HepG2 (cell line): ENCODE results near the gene FERMT2. TPM values are rescaled to one million over a fixed set of nuclear protein-coding genes. Genes with fewer than 3 reads are reported as not detected.

Experiments used
- ATAC-seq: fragments of 200-7000 bp; cut with Tn5 transposase; 3 replicates; pipeline ENCODE4 v1.9.1; 2020; ENCODE audit warnings: mild to moderate bottlenecking, moderate library complexity
- BruUV-seq: library from RNA; stranded (reverse); fragments of 400-500 nt; replicated peaks from 2 replicates; lab custom pipeline; 2021; lab: Mats Ljungman, UMichigan
- CTCF ChIA-PET: fragments of 300-600 bp; formaldehyde crosslinking; extraction: SDS; loops from one replicate; lab custom pipeline; 2021; ENCODE audit warnings: low total read pairs, inconsistent platforms, low intra/inter-chr PET ratio; lab: Yijun Ruan, JAX
- POLR2A ChIA-PET: fragments of 350-600 bp; sonication (Branson Sonifier 250); formaldehyde crosslinking; loops from one replicate; lab custom pipeline; 2020; ENCODE audit warnings: antibody characterized with exemption, inconsistent platforms; lab: Yijun Ruan, JAX
- DNase-seq: peaks from one replicate; pipeline ENCODE4 v3.0.0-alpha.2; 2015; ENCODE audit warnings: low spot score
- FAIRE-seq: peaks from 3 replicates; lab custom pipeline; 2011; peaks lifted over from hg19 to GRCh38; lab: Jason Lieb, UNC
- H2AFZ ChIP-seq: one replicate; pipeline ENCODE4 v1.6.1; 2011; ENCODE audit warnings: low read length, inconsistent platforms
- H3K27ac ChIP-seq: fragments of 300-600 bp; 3 replicates; pipeline ENCODE4 v1.8.0; 2011; ENCODE audit warnings: mixed run types, mild to moderate bottlenecking, mixed read lengths, low read length, inconsistent platforms; ENCODE audit not compliant: insufficient read depth; ENCODE audit errors: extremely low read length
- H3K27me3 ChIP-seq, 2 experiments: fragments of 200-600 bp in 1 of 2; 2 replicates in 1 of 2; 3 replicates in 1 of 2; pipeline versions ENCODE4 v1.6.0 to v1.8.0; 2011; ENCODE audit warnings: low read length in 2 of 2, mild to moderate bottlenecking in 2 of 2, moderate library complexity in 2 of 2, inconsistent platforms in 1 of 2; ENCODE audit not compliant: insufficient read depth in 2 of 2, control insufficient read depth in 1 of 2
- H3K36me3 ChIP-seq, 2 experiments: fragments of 200-600 bp in 1 of 2; replicated peaks in 1 of 2; 2 replicates in 1 of 2; 3 replicates in 1 of 2; pipeline versions ENCODE4 v1.5.1 to v1.8.0; 2011; ENCODE audit warnings: low read length in 2 of 2, inconsistent platforms in 1 of 2; ENCODE audit not compliant: insufficient read depth in 2 of 2, control insufficient read depth in 1 of 2
- H3K4me1 ChIP-seq: 2 replicates; pipeline ENCODE4 v1.5.1; 2012; ENCODE audit warnings: low read length, inconsistent platforms; ENCODE audit not compliant: insufficient read depth
- H3K4me2 ChIP-seq: 2 replicates; pipeline ENCODE4 v1.6.0; 2011; ENCODE audit warnings: low read depth, low read length, inconsistent platforms
- H3K4me3 ChIP-seq, 3 experiments: fragments of 200-600 bp in 1 of 3; sonication (generic), shearing (Covaris generic) in 1 of 3; replicated peaks in 1 of 3; 2 replicates each; pipeline ENCODE4 v1.5.1; 2011 to 2016; ENCODE audit warnings: low read length in 3 of 3, inconsistent platforms in 2 of 3, low read depth in 2 of 3, mild to moderate bottlenecking in 2 of 3, control low read depth in 1 of 3, mixed read lengths in 1 of 3; ENCODE audit not compliant: insufficient read depth in 1 of 3
- H3K79me2 ChIP-seq: one replicate; pipeline ENCODE4 v1.6.1; 2011; ENCODE audit warnings: low read length, inconsistent platforms; ENCODE audit not compliant: insufficient read depth
- H3K9ac ChIP-seq: 2 replicates; pipeline ENCODE4 v1.6.0; 2011; ENCODE audit warnings: mild to moderate bottlenecking, low read depth, low read length, inconsistent platforms; ENCODE audit not compliant: insufficient read depth
- H3K9me3 ChIP-seq: 2 replicates; pipeline ENCODE4 v1.5.1; 2012; ENCODE audit warnings: mild to moderate bottlenecking, low read length
- H4K20me1 ChIP-seq: 2 replicates; pipeline ENCODE4 v1.6.0; 2011; ENCODE audit warnings: inconsistent platforms, mild to moderate bottlenecking, low read length, moderate library complexity; ENCODE audit not compliant: insufficient read depth
- CHCHD3 ChIP-seq: sonication (generic); formaldehyde crosslinking; IDR thresholded peaks from 2 replicates; pipeline ENCODE4 v1.8.0; 2022; ENCODE audit warnings: mild to moderate bottlenecking, missing genetic modification reagents, moderate library complexity
- KAT7 ChIP-seq: IDR thresholded peaks from 2 replicates; pipeline ENCODE4 v1.6.1; 2018; ENCODE audit warnings: borderline replicate concordance, missing compliant biosample characterization
- KLF6 ChIP-seq: IDR thresholded peaks from 2 replicates; pipeline ENCODE4 v1.8.0; 2016; ENCODE audit warnings: missing biosample characterization, missing genetic modification reagents
- MED13 ChIP-seq: sonication (generic); formaldehyde crosslinking; IDR thresholded peaks from 2 replicates; pipeline ENCODE4 v1.5.0; 2020; ENCODE audit warnings: missing genetic modification reagents
- MYNN ChIP-seq: sonication (generic); formaldehyde crosslinking; IDR thresholded peaks from 2 replicates; pipeline ENCODE4 v1.4.0; 2020; ENCODE audit warnings: mild to moderate bottlenecking, low read depth, missing genetic modification reagents
- NFE2 ChIP-seq: sonication (generic); formaldehyde crosslinking; IDR thresholded peaks from 2 replicates; pipeline ENCODE4 v1.4.0; 2020; ENCODE audit warnings: missing genetic modification reagents
- REL ChIP-seq: sonication (generic); formaldehyde crosslinking; conservative IDR thresholded peaks from 2 replicates; pipeline ENCODE4 v1.8.0; 2022; ENCODE audit warnings: mild to moderate bottlenecking, missing genetic modification reagents, moderate library complexity
- SKI ChIP-seq: fragments of 450-650 bp; IDR thresholded peaks from one replicate; pipeline ENCODE4 v1.6.1; 2018; ENCODE audit warnings: mild to moderate bottlenecking; ENCODE audit not compliant: partially characterized antibody
- ZBTB38 ChIP-seq: sonication (generic); formaldehyde crosslinking; IDR thresholded peaks from 2 replicates; pipeline ENCODE4 v1.5.1; 2020; ENCODE audit warnings: mild to moderate bottlenecking, missing genetic modification reagents
- ZKSCAN5 ChIP-seq: sonication (generic); formaldehyde crosslinking; IDR thresholded peaks from 2 replicates; pipeline ENCODE4 v1.5.1; 2020; ENCODE audit warnings: mild to moderate bottlenecking, missing genetic modification reagents
- ZNF121 ChIP-seq: sonication (generic); formaldehyde crosslinking; IDR thresholded peaks from 2 replicates; pipeline ENCODE4 v1.5.0; 2020; ENCODE audit warnings: mild to moderate bottlenecking, missing genetic modification reagents
- ZNF30 ChIP-seq: sonication (generic); formaldehyde crosslinking; IDR thresholded peaks from 2 replicates; pipeline ENCODE4 v1.5.0; 2020; ENCODE audit warnings: mild to moderate bottlenecking, missing genetic modification reagents
- ZNF567 ChIP-seq: sonication (generic); formaldehyde crosslinking; IDR thresholded peaks from 2 replicates; pipeline ENCODE4 v1.8.1; 2023; ENCODE audit warnings: mild to moderate bottlenecking, missing genetic modification reagents, borderline replicate concordance
- WGBS: methylation state at CpG from one replicate; pipeline ENCODE4 v1.1.6; 2017; ENCODE audit warnings: low lambda C conversion rate; 5-methylcytosine and 5-hydroxymethylcytosine counted together
- in situ Hi-C: cut with HindIII; loops from 2 replicates; pipeline ENCODE4 v1.10.0; 2017; ENCODE audit warnings: low pct_unique_long_range_greater_than_20kb; ENCODE audit not compliant: extremely low pct_ligation_motif_present
- intact Hi-C: fragments of 100-400 bp; cut with micrococcal nuclease; formaldehyde crosslinking; loops from one replicate; pipeline ENCODE4 v1.10.0; 2022; ENCODE audit not compliant: unreplicated experiment
- polyA plus RNA-seq, 8 experiments: library from polyadenylated mRNA; depleted of rRNA in 3 of 8; stranded (reverse) in 7 of 8; unstranded in 1 of 8; fragments of >200 nt; fragmentation: Illumina TruSeq in 4 of 8; extraction: Trizol in 4 of 8; gene quantifications; 2 replicates each; pipeline versions ENCODE4 v1.2.1 to v1.2.3, GENCODE V29; 2011 to 2016; ENCODE audit warnings: low read depth in 4 of 8, missing spikeins in 1 of 8, mixed read lengths in 1 of 8; ENCODE audit not compliant: insufficient read depth in 1 of 8
- total RNA-seq, 5 experiments: library from RNA; depleted of rRNA; stranded (reverse); fragments of >200 nt; fragmentation: Illumina TruSeq; extraction: Trizol; gene quantifications; 2 replicates each; pipeline ENCODE4 v1.2.3, GENCODE V29; 2016; ENCODE audit warnings: low read depth in 1 of 5
- TF ChIP-seq, protein P1 (sequence below): sonication (generic); formaldehyde crosslinking; IDR thresholded peaks from 2 replicates; pipeline ENCODE4 v1.8.1; 2023; ENCODE audit warnings: mild to moderate bottlenecking, missing genetic modification reagents
- TF ChIP-seq, protein P2 (sequence below): IDR thresholded peaks from 2 replicates; pipeline ENCODE4 v1.6.1; 2012; ENCODE audit warnings: low read length, improper control_type of control experiment

The FERMT2 gene
- total and polyA plus RNA-seq, 2 of the 13 experiments (the other 11 are each of a cell fraction or from before 2014, with no cell fraction given): 36.2 to 60.4 TPM

DNA sequence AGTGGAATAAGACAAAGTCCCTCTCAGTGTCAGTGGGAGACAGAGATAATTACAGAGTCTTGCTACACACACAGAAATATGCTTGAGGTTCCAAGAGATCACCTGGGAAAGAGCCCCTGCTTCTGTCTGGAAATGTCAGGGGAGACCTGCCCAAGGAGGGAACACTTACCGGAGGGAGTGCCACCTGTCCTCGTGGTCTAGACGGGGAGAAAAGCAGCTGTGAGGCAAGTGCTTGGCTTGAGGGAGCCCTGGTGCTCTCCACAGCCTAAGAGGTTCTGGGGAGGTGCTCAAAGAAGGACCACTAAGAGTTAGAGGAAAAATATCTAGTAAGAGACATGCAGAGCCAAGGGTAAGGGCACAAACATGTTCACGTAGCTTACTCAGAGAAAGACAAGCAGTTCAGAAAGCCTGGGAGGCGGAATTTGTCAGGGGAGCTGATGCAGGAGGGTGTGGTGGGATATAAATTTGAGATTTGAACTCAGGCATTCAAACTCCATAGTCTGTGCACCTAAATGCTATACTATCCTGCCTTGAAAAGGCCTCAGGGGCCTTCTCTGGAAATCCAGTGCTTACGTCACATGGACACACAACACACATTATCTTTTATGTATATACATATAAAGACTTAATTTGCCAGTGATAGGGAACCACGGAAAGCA is 121.2 kb downstream of the FERMT2 start:
- H3K79me2 ChIP-seq: no peaks in the 10 kb centered on the region
- ChIA-PET POLR2A (no interaction called here), CTCF (no interaction called here)
- H3K9me3 ChIP-seq: no peaks in the 10 kb centered on the region
- FAIRE-seq: no peak
- no peaks in the 10 kb centered on the region for H3K36me3 ChIP-seq
- H3K4me2 ChIP-seq: 0 out of 2 replicates have a peak overlapping the region, but pooled peaks have one; percentile 24
- peak; percentile 44; the same call in 2 of the 3 replicates for ATAC-seq
- 64% methylated on average over 7 of the region's 7 CpGs for WGBS
- H3K27ac ChIP-seq: no peak overlapping the region
- peaks cover 26% of the 10 kb centered on the region for H3K4me1 ChIP-seq
- no peak overlapping the region for H3K9ac ChIP-seq
- BruUV-seq: no TSS peak
- peak overlapping the region; percentile 73 for H2AFZ ChIP-seq
- TF ChIP-seq REL (CRISPR knock-in tag) (no peak), KAT7 (CRISPR knock-in tag) (no peak), ZNF121 (CRISPR knock-in tag) (no peak), ZNF30 (CRISPR knock-in tag) (no peak)
- in situ Hi-C loops (no loop called here), intact Hi-C loops (no loop called here)
- no peak for DNase-seq
- no peaks in the 10 kb centered on the region for H4K20me1 ChIP-seq
- no peak overlapping the region for H3K4me3 ChIP-seq
- H3K27me3 ChIP-seq: no peaks in the 10 kb centered on the region

DNA sequence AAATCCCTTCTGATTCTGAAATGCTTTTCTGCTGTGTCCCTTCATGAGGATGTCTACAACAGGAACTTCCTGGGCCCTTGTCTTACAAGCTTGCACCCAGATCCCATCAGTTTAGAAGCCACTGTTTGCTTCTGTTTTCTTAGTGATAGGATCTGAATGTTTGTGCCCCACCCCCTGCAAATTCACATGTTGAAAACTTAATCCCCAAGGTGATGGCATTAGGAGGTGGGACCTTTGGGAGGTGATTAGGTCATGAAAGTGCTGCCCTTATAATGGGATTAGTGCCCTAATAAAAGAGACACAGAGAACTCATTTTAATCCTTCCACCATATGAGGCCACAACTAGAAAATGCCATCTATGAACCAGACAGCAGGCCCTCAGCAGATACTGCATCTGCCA is 123.4 kb downstream of the FERMT2 start:
- H2AFZ ChIP-seq: no peak overlapping the region
- in situ Hi-C loops: no loop called here
- ChIA-PET CTCF (no interaction called here), POLR2A (no interaction called here)
- no peaks in the 10 kb centered on the region for H3K27me3 ChIP-seq
- H3K4me3 ChIP-seq: no peak overlapping the region
- H3K9ac ChIP-seq: no peak overlapping the region
- intact Hi-C loops: no loop called here
- H3K4me1 ChIP-seq: peaks cover 46% of the 10 kb centered on the region
- ATAC-seq: no peak
- H3K36me3 ChIP-seq: no peaks in the 10 kb centered on the region
- no peaks in the 10 kb centered on the region for H3K79me2 ChIP-seq
- no peak overlapping the region for H3K4me2 ChIP-seq
- no peaks in the 10 kb centered on the region for H3K9me3 ChIP-seq
- no peak overlapping the region for H3K27ac ChIP-seq
- no peak for DNase-seq
- BruUV-seq: no TSS peak
- H4K20me1 ChIP-seq: no peaks in the 10 kb centered on the region
- no peak for FAIRE-seq
- TF ChIP-seq MED13 (CRISPR knock-in tag): no peak
- TF ChIP-seq, protein P1, sequence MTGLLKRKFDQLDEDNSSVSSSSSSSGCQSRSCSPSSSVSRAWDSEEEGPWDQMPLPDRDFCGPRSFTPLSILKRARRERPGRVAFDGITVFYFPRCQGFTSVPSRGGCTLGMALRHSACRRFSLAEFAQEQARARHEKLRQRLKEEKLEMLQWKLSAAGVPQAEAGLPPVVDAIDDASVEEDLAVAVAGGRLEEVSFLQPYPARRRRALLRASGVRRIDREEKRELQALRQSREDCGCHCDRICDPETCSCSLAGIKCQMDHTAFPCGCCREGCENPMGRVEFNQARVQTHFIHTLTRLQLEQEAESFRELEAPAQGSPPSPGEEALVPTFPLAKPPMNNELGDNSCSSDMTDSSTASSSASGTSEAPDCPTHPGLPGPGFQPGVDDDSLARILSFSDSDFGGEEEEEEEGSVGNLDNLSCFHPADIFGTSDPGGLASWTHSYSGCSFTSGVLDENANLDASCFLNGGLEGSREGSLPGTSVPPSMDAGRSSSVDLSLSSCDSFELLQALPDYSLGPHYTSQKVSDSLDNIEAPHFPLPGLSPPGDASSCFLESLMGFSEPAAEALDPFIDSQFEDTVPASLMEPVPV (CRISPR knock-in tag): no peak
- no peak for TF ChIP-seq SKI
- TF ChIP-seq, protein P2, sequence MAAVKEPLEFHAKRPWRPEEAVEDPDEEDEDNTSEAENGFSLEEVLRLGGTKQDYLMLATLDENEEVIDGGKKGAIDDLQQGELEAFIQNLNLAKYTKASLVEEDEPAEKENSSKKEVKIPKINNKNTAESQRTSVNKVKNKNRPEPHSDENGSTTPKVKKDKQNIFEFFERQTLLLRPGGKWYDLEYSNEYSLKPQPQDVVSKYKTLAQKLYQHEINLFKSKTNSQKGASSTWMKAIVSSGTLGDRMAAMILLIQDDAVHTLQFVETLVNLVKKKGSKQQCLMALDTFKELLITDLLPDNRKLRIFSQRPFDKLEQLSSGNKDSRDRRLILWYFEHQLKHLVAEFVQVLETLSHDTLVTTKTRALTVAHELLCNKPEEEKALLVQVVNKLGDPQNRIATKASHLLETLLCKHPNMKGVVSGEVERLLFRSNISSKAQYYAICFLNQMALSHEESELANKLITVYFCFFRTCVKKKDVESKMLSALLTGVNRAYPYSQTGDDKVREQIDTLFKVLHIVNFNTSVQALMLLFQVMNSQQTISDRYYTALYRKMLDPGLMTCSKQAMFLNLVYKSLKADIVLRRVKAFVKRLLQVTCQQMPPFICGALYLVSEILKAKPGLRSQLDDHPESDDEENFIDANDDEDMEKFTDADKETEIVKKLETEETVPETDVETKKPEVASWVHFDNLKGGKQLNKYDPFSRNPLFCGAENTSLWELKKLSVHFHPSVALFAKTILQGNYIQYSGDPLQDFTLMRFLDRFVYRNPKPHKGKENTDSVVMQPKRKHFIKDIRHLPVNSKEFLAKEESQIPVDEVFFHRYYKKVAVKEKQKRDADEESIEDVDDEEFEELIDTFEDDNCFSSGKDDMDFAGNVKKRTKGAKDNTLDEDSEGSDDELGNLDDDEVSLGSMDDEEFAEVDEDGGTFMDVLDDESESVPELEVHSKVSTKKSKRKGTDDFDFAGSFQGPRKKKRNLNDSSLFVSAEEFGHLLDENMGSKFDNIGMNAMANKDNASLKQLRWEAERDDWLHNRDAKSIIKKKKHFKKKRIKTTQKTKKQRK: no peak
- TF ChIP-seq KLF6 (CRISPR knock-in tag): no peak
- no peak for TF ChIP-seq MYNN (CRISPR knock-in tag)
- TF ChIP-seq CHCHD3 (CRISPR knock-in tag): no peak
- TF ChIP-seq ZKSCAN5 (CRISPR knock-in tag): no peak
- TF ChIP-seq ZBTB38 (CRISPR knock-in tag): no peak
- no peak for TF ChIP-seq NFE2 (CRISPR knock-in tag)
- no peak for TF ChIP-seq ZNF567 (CRISPR knock-in tag)
